NCI-H2107 treated with DMSO at 0.1 percent for 48 hours (cell line): ENCODE data around the gene LINC01488.

Source experiments
- DNase-seq: peaks from one replicate; lab custom pipeline; 2025; ENCODE audit not compliant: unreplicated experiment; lab: John Stamatoyannopoulos, UW

Gene LINC01488

GRCh38 chr11:69525516-69526452 lies 44.3 kb downstream of the LINC01488 start:
- no peak for DNase-seq

GRCh38 chr11:69526453-69526810 lies 45.0 kb downstream of the LINC01488 start:
- DNase-seq, result no peak

GRCh38 chr11:69529001-69529400 lies 47.5 kb downstream of the LINC01488 start:
- DNase-seq, result no peak

GRCh38 chr11:69530278-69531070 lies 49.0 kb downstream of the LINC01488 start:
- DNase-seq, result no peak

- DNase-seq, result no peak
These were observed 49.7 kb downstream of the LINC01488 start for GRCh38 chr11:69531071-69531716.

- no peak for DNase-seq
These were observed 50.2 kb downstream of the LINC01488 start for GRCh38 chr11:69531717-69532088.

- DNase-seq, result no peak
These were observed 52.1 kb downstream of the LINC01488 start for GRCh38 chr11:69533296-69534165.

GRCh38 chr11:69534166-69534530 lies 52.7 kb downstream of the LINC01488 start:
- DNase-seq, result no peak

GRCh38 chr11:69535908-69536307 lies 54.4 kb downstream of the LINC01488 start:
- no peak for DNase-seq

- no peak for DNase-seq
These were observed 54.9 kb downstream of the LINC01488 start for GRCh38 chr11:69536406-69536805.

- no peak for DNase-seq
These were observed 55.7 kb downstream of the LINC01488 start for GRCh38 chr11:69537126-69537525.

- no peak for DNase-seq
These were observed 56.6 kb downstream of the LINC01488 start for GRCh38 chr11:69537855-69538640.

GRCh38 chr11:69538854-69539253 lies 57.4 kb downstream of the LINC01488 start:
- DNase-seq, result no peak

GRCh38 chr11:69539416-69540117 lies 58.1 kb downstream of the LINC01488 start:
- no peak for DNase-seq

GRCh38 chr11:69540118-69541000 lies 58.9 kb downstream of the LINC01488 start:
- no peak for DNase-seq

- no peak for DNase-seq
These were observed 59.5 kb downstream of the LINC01488 start for GRCh38 chr11:69541001-69541285.

GRCh38 chr11:69541501-69542313 lies 60.2 kb downstream of the LINC01488 start:
- no peak for DNase-seq
